OCI-LY1 (cell line): ENCODE data around the gene STK17B.

ENCODE experiments used
- EZH2 ChIP-seq: fragments of 200-600 bp; sonication (generic), shearing (Covaris generic); IDR thresholded peaks from 2 replicates; pipeline ENCODE4 v1.8.0; 2017; ENCODE audit warnings: borderline replicate concordance, mixed run types, mild to moderate bottlenecking, antibody characterized with exemption, low read length, moderate library complexity, mixed read lengths
- TF ChIP-seq, protein P1 (sequence below): fragments of 200-600 bp; sonication (generic), shearing (Covaris generic); IDR thresholded peaks from 2 replicates; pipeline ENCODE4 v1.5.1; 2017; ENCODE audit warnings: mild to moderate bottlenecking, antibody characterized with exemption, low read length, moderate library complexity, mixed read lengths

DNA sequence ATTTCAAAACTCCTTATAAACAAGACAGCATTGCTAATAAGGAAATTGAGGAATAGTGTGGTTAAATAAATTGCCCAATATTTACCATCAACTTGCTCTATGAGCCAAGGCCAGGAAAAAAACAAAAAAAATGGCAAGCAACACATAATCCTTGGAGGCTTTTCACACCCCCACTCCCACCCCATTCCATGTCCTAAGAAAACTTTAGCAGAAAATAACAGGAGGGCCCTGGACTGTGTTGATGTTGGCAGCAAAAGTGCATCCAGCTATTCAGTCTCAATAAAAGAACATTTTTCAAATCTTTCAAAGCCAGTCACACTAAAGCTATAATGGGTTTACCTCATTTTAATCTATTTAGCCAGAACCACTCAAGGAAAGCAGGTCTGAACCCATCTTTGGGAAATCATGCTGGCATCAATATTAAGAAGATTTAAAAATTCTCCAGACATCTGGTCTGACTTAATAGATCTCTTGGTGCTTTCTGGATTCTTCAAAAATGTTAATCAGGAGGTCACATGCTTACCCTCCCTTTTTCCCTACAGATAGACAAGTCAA lies 34.6 kb upstream of the STK17B start:
- TF ChIP-seq, protein P1, sequence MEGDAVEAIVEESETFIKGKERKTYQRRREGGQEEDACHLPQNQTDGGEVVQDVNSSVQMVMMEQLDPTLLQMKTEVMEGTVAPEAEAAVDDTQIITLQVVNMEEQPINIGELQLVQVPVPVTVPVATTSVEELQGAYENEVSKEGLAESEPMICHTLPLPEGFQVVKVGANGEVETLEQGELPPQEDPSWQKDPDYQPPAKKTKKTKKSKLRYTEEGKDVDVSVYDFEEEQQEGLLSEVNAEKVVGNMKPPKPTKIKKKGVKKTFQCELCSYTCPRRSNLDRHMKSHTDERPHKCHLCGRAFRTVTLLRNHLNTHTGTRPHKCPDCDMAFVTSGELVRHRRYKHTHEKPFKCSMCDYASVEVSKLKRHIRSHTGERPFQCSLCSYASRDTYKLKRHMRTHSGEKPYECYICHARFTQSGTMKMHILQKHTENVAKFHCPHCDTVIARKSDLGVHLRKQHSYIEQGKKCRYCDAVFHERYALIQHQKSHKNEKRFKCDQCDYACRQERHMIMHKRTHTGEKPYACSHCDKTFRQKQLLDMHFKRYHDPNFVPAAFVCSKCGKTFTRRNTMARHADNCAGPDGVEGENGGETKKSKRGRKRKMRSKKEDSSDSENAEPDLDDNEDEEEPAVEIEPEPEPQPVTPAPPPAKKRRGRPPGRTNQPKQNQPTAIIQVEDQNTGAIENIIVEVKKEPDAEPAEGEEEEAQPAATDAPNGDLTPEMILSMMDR: no peak
- TF ChIP-seq EZH2: no peak
